Stimulated activated CD4-positive, alpha-beta T cell treated with anti-CD3 and anti-CD28 coated beads, Interleukin-2, amount 100 ng/mL, for 24 hours (primary cell): Measurements from ENCODE around the gene CLDN6.

ENCODE experiments used
- DNase-seq, 2 donors: peaks; one replicate each; pipeline ENCODE4 v3.0.0-alpha.2; 2020

The CLDN6 gene

DNA sequence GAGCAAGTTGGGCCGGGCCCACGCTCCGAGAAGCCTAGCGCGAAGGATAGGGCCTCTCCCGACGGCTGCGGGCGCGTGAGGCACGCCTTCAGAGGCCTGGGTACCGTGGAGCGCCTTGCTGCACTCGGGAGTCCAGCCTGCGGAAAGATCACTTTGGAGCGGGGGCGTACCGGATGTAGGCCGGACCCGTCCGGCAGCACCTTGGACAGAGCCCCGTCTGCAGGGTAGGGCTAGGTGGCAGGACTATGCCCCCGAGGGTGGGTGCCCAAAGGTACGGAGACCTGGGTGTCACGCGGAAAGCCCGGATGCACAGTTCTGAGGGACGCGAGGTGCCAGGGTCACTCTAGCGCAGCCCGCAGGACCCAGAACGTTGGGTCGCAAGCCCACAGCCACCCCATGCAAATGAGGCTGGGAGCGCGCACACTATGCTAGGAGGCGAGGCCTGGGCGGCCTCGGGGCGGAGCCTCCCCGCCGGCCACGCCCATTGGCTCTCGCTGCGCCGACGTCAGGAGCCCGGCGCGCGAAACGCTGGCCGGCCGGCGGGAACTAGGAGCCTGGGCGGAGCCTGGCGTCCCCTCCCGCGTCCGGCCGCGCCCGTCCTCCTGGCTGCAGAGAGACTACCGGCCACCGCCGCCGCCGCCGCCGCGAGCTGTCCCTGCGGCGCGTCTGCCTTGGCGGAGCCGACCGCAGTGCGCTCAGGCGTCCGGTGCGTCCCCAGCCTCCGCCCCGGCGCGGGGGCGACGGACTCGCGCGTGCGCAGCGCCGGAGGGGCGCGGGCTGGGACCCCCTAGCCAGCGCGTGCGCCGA lies 49.0 kb downstream of the CLDN6 start, which contains the start of gene PAQR4:
TSS of gene PAQR4 (plus strand) at position 611 of the 807 bp plus-strand sequence. CDS start 327 bp downstream, outside the sequence.
- peak; percentile 77 to 89 for DNase-seq

DNA sequence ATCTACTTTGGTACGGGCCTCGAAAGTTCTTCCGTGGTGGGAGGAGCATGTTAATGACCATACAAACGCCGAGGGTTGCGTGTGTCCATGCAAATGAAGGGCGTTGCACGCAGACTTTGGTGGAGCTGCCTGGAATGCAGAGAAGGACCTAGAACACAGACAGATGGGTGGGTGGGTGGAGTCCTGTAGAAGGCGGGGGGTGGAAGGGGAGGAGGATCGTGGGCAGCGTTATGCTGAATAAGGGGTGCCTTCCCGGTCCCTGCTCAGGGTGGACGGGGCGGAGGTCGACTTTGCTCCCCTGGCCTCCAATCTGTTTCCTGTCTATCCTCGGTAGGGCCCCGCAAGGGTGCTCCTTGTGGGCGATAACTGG lies 49.6 kb downstream of the CLDN6 start:
- no peak for DNase-seq

DNA sequence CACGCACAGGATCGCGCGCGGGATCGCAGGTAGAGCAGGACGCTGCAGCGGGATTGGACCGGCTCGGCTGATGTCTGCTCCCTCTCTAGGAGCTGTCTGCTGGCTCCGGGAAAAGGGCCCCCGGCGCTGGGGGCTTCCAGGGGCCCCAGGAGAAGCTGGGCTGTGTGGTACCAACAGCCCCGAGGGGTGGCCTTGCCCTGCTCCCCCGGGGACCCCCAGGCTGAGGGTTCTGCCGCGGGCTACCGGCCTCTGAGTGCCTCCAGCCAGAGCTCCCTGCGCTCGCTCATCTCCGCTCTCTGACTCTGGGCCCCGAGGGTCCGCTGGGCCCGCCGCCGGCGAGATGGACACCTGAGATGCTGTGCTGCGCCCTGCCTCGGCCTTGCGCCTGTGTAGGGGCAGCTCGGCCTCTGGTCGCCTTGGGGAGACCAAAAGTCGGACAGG lies 50.2 kb downstream of the CLDN6 start:
- no peak for DNase-seq

DNA sequence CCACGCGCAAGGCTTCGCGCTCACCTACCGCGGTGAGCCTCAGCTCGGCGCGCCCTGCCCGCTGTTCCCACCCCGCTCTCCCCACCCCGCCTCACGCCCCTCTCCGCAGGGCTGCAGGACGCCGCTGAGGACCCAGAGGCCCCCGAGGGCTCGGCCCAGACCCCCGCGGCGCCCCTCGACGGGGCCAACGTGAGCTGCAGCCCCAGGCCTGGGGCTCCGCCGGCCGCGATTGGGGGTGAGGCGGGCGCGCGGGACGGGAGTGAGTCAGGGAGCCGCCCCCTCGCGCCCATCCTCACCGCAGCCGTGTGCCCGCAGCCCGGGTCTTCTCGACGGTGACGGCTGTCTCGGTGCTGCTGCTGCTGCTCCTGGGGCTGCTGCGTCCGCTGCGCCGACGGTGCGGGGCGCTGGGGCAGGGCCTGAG lies 50.8 kb downstream of the CLDN6 start:
- DNase-seq: no peak

DNA sequence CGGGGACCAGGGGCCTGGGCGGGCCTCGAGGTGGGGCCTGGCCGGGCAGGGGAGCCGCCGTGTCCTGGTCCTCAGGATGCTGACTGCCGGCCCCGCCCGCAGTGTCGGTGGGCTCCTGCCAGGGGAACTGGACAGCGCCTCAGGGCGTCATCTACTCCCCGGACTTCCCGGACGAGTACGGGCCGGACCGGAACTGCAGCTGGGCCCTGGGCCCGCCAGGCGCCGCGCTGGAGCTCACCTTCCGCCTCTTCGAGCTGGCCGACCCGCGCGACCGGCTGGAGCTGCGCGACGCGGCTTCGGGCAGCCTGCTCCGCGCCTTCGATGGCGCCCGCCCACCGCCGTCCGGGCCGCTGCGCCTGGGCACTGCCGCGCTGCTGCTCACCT lies 51.2 kb downstream of the CLDN6 start:
- DNase-seq: no peak

DNA sequence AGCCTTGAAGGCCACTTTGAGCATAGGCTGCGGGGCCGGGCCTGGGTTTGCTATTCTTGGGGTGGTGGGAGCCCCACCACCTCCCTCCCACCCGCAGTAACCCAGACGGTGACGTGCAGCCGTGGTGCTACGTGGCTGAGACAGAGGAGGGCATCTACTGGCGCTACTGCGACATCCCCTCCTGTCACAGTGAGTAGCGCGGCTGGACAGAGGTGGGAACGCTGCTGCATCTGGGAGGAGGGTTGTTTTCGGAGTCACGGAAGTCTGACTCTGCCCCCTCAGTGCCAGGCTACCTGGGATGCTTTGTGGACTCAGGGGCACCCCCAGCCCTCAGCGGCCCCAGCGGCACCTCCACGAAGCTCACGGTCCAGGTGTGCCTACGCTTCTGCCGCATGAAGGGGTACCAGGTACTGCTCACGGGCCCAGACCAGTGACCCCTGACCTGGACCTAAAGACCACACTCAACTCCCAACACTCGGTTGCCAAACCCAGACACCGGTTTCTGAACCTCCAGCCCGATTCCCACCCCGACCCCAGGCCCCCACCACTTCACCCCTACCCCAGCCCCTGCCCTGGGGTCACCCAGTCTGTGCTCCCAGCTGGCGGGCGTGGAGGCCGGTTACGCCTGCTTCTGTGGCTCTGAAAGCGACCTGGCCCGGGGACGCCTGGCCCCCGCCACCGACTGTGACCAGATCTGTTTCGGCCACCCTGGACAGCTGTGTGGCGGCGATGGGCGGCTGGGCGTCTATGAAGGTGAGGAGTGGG lies 51.8 kb downstream of the CLDN6 start:
- DNase-seq: no peak
